SK-N-MC (cell line): Measurements from ENCODE around the gene PCDH1.

ENCODE experiments used
- DNase-seq: peaks from one replicate; pipeline ENCODE4 v3.0.0-alpha.2; 2011; ENCODE audit warnings: low read depth, low spot score
- H3K27ac ChIP-seq: fragments of 200-600 bp; sonication (generic); 2 replicates; pipeline ENCODE4 v1.5.1; 2016; ENCODE audit warnings: mixed run types
- H3K36me3 ChIP-seq: fragments of 200-600 bp; sonication (generic); 2 replicates; pipeline ENCODE4 v1.6.1; 2017; ENCODE audit warnings: antibody characterized with exemption, low read length, mixed read lengths; ENCODE audit not compliant: insufficient read depth
- H3K4me3 ChIP-seq: fragments of 200-600 bp; sonication (generic); 2 replicates; pipeline ENCODE4 v1.5.1; 2016
- H3K9ac ChIP-seq: fragments of 200-600 bp; sonication (generic); 2 replicates; pipeline ENCODE4 v1.8.0; 2017; ENCODE audit warnings: mixed run types, mixed read lengths; ENCODE audit not compliant: insufficient read length
- H3K9me3 ChIP-seq: fragments of 200-600 bp; sonication (generic); 2 replicates; pipeline ENCODE4 v1.6.1; 2017; ENCODE audit warnings: low read depth, mild to moderate bottlenecking, antibody characterized with exemption, low read length, moderate library complexity, mixed read lengths
- EZH2 ChIP-seq: fragments of 200-600 bp; sonication (generic); IDR thresholded peaks from one replicate; pipeline ENCODE4 v1.6.1; 2017; ENCODE audit warnings: antibody characterized with exemption
- FOXP2 ChIP-seq: optimal IDR thresholded peaks from 2 replicates; pipeline ENCODE3; 2011; ENCODE audit warnings: mild to moderate bottlenecking, moderate library complexity; ENCODE audit not compliant: insufficient read depth; ENCODE audit errors: extremely low read length, control extremely low read depth
- POLR2AphosphoS5 ChIP-seq: IDR thresholded peaks from 2 replicates; pipeline ENCODE4 v1.6.1; 2012; ENCODE audit warnings: mild to moderate bottlenecking, low read depth, low read length, borderline replicate concordance

PCDH1 gene

GRCh38 chr5:141815051-141815795 is 63.0 kb downstream of the PCDH1 start:
- no peaks in the 10 kb centered on the region for H3K36me3 ChIP-seq
- no peak for DNase-seq
- H3K27ac ChIP-seq = no peak overlapping the region
- H3K4me3 ChIP-seq = no peak overlapping the region
- H3K9me3 ChIP-seq = no peaks in the 10 kb centered on the region
- TF ChIP-seq FOXP2 (no peak), EZH2 (no peak), POLR2AphosphoS5 (no peak)
- no peak overlapping the region for H3K9ac ChIP-seq

GRCh38 chr5:141814064-141814964 is 63.9 kb downstream of the PCDH1 start:
- no peak for TF ChIP-seq FOXP2
- no peak for TF ChIP-seq POLR2AphosphoS5
- TF ChIP-seq EZH2 = no peak
- H3K4me3 ChIP-seq = no peak overlapping the region
- H3K27ac ChIP-seq = no peak overlapping the region
- H3K9me3 ChIP-seq = no peaks in the 10 kb centered on the region
- no peak overlapping the region for H3K9ac ChIP-seq
- H3K36me3 ChIP-seq = no peaks in the 10 kb centered on the region
- DNase-seq = no peak

- Histone ChIP-seq H3K36me3 (no peaks in the 10 kb centered on the region), H3K27ac (no peak overlapping the region), H3K9ac (no peak overlapping the region), H3K9me3 (no peaks in the 10 kb centered on the region), H3K4me3 (no peak overlapping the region)
- TF ChIP-seq EZH2 = no peak
- no peak for TF ChIP-seq POLR2AphosphoS5
- TF ChIP-seq FOXP2 = no peak
- DNase-seq = no peak
Observed at GRCh38 chr5:141812512-141812911, 65.7 kb downstream of the PCDH1 start.

- TF ChIP-seq POLR2AphosphoS5 (no peak), FOXP2 (no peak), EZH2 (no peak)
- Histone ChIP-seq H3K27ac (no peak overlapping the region), H3K36me3 (no peaks in the 10 kb centered on the region), H3K9me3 (no peaks in the 10 kb centered on the region), H3K4me3 (no peak overlapping the region), H3K9ac (no peak overlapping the region)
- no peak for DNase-seq
Observed at GRCh38 chr5:141811287-141812155, 66.7 kb downstream of the PCDH1 start.

- no peak for DNase-seq
- TF ChIP-seq POLR2AphosphoS5 = no peak
- no peak for TF ChIP-seq FOXP2
- TF ChIP-seq EZH2 = no peak
- Histone ChIP-seq H3K36me3 (no peaks in the 10 kb centered on the region), H3K4me3 (no peak overlapping the region), H3K27ac (no peak overlapping the region), H3K9ac (no peak overlapping the region), H3K9me3 (no peaks in the 10 kb centered on the region)
Observed at GRCh38 chr5:141810702-141811101, 67.5 kb downstream of the PCDH1 start.

GRCh38 chr5:141809380-141810096 is 68.7 kb downstream of the PCDH1 start:
- no peaks in the 10 kb centered on the region for H3K9me3 ChIP-seq
- no peak overlapping the region for H3K9ac ChIP-seq
- H3K36me3 ChIP-seq = no peaks in the 10 kb centered on the region
- H3K4me3 ChIP-seq = no peak overlapping the region
- TF ChIP-seq FOXP2 = no peak
- no peak for TF ChIP-seq EZH2
- TF ChIP-seq POLR2AphosphoS5 = no peak
- DNase-seq = no peak
- H3K27ac ChIP-seq = no peak overlapping the region

GRCh38 chr5:141808857-141809256 is 69.4 kb downstream of the PCDH1 start:
- no peak overlapping the region for H3K4me3 ChIP-seq
- no peak overlapping the region for H3K27ac ChIP-seq
- DNase-seq = no peak
- TF ChIP-seq POLR2AphosphoS5 = no peak
- no peak for TF ChIP-seq FOXP2
- TF ChIP-seq EZH2 = no peak
- H3K36me3 ChIP-seq = no peaks in the 10 kb centered on the region
- no peaks in the 10 kb centered on the region for H3K9me3 ChIP-seq
- H3K9ac ChIP-seq = no peak overlapping the region

GRCh38 chr5:141807732-141808131 is 70.5 kb downstream of the PCDH1 start:
- Histone ChIP-seq H3K27ac (no peak overlapping the region), H3K9ac (no peak overlapping the region), H3K4me3 (no peak overlapping the region), H3K36me3 (no peaks in the 10 kb centered on the region), H3K9me3 (no peaks in the 10 kb centered on the region)
- no peak for TF ChIP-seq FOXP2
- TF ChIP-seq POLR2AphosphoS5 = no peak
- no peak for DNase-seq
